Upper lobe of left lung (tissue), 4 donors: ENCODE results near the gene ZNF546.

Source experiments
- EP300 ChIP-seq, 4 donors: sonication (generic); formaldehyde crosslinking; IDR thresholded peaks; one replicate each; pipeline ENCODE4 v1.5.1; 2017; ENCODE audit warnings: antibody characterized with exemption in 4 of 4, control low read depth in 2 of 4
- POLR2A ChIP-seq, 4 donors: fragments of 450-650 bp; IDR thresholded peaks; one replicate each; pipeline ENCODE4 v1.5.1; 2016 to 2017; ENCODE audit warnings: antibody characterized with exemption in 4 of 4, mild to moderate bottlenecking in 2 of 4
- POLR2AphosphoS5 ChIP-seq, 2 donors: sonication (generic); formaldehyde crosslinking; IDR thresholded peaks; one replicate each; pipeline ENCODE4 v1.5.1; 2017; ENCODE audit warnings: antibody characterized with exemption in 2 of 2
- TF ChIP-seq, protein P1 (sequence below), 6 experiments: fragments of 450-650 bp in 4 of 6; fragments of 200-600 bp in 2 of 6; sonication (generic) in 2 of 6; IDR thresholded peaks; one replicate each; pipeline ENCODE4 v1.5.1; 2016 to 2019; ENCODE audit warnings: antibody characterized with exemption in 6 of 6

DNA sequence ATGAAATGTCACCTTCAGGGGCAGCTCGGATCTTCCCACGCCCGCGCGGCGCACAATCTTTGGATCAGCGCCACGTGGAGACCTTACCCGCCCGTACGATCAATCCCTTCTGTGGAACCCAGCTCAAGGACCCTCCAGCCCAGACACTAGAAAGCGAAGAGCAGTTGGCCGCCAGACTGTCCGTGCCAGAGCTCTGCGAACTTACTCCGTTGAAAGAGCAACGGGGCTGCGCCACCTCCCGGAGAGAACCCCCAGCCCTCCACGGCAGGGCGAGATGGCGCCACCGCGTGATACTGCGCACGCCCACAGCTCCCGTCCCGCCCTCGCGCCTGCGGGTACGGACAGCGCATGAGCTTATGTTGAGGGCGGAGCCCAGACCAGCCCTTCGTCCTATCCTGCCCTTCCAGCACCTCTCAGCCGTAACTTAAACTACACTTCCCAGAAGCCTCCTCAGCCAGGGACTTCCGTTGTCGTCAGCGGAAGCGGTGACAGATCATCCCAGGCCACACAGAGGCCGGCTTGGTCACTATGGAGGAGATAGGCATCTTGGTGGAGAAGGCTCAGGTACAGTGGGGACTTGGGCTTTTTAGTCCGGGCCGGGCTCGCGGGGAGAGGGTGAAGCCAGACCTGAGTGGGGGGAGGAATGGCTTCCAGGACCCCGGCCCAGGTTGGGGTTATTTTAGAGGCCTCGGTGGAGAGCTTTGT is 26.0 kb upstream of the ZNF546 start, which contains the start of gene PSMC4:
- TF ChIP-seq, protein P1, sequence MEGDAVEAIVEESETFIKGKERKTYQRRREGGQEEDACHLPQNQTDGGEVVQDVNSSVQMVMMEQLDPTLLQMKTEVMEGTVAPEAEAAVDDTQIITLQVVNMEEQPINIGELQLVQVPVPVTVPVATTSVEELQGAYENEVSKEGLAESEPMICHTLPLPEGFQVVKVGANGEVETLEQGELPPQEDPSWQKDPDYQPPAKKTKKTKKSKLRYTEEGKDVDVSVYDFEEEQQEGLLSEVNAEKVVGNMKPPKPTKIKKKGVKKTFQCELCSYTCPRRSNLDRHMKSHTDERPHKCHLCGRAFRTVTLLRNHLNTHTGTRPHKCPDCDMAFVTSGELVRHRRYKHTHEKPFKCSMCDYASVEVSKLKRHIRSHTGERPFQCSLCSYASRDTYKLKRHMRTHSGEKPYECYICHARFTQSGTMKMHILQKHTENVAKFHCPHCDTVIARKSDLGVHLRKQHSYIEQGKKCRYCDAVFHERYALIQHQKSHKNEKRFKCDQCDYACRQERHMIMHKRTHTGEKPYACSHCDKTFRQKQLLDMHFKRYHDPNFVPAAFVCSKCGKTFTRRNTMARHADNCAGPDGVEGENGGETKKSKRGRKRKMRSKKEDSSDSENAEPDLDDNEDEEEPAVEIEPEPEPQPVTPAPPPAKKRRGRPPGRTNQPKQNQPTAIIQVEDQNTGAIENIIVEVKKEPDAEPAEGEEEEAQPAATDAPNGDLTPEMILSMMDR (IDR thresholded peaks at IDR 0.05) = peak; percentile 52 to 98 (median 92)
- TF ChIP-seq POLR2AphosphoS5 (IDR thresholded peaks at IDR 0.05) (peak; percentile 97 to 98), POLR2A (IDR thresholded peaks at IDR 0.05) (peak in 3 of 4 donors; percentile 63 to 85 (median 75)), EP300 (IDR thresholded peaks at IDR 0.05) (no peak)
